ENCODE measurements around the gene ADAM12.

DNA sequence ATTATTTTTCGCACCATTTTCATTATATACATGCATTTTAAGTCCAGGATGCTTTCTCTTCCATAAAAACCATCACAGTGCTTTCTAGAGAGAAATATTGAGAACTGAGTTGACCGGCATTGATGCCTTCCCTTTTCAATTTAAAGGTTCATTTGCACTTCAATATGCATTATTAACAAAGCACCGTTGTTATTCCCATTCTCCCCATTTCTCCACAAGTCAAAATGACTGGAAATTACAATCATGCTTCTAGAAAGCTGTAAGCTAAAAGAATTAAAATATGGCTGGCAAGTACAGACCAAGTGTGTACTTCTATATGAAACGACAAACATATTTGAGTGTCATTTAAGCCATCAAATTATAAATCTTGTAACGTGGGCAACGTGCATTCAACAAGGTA lies 272.4 kb downstream of the ADAM12 start:
- no peak for TF ChIP-seq CTCF (IDR thresholded peaks at IDR 0.05)
- TF ChIP-seq EZH2phosphoT487 (IDR thresholded peaks at IDR 0.05): no peak
